Activated CD8-positive, alpha-beta T cell treated with anti-CD3 and anti-CD28 coated beads for 36 hours (primary cell): ENCODE results near the gene RIN1. TPM values are rescaled to one million over a fixed set of nuclear protein-coding genes. Genes with fewer than 3 reads are reported as not detected.

Experiments used
- ATAC-seq: fragments of 200-7000 bp; cut with Tn5 transposase; one replicate; pipeline ENCODE4 v1.10.0; 2021; ENCODE audit warnings: mild to moderate bottlenecking, moderate library complexity
- CTCF ChIA-PET: fragments of 350-600 bp; sonication (Branson Sonifier 250); formaldehyde crosslinking; loops from one replicate; lab custom pipeline; 2021; ENCODE audit warnings: antibody characterized with exemption; lab: Charles Lee
- POLR2A ChIA-PET: fragments of 350-600 bp; sonication (Branson Sonifier 250); formaldehyde crosslinking; loops from one replicate; lab custom pipeline; 2021; ENCODE audit warnings: antibody characterized with exemption; lab: Charles Lee
- DNase-seq: peaks from one replicate; pipeline ENCODE4 v3.0.0-alpha.2; 2020
- H3K27ac Mint-ChIP-seq: one replicate; pipeline ENCODE4 v1.8.0; 2021; ENCODE audit warnings: mild to moderate bottlenecking, mixed read lengths
- H3K27me3 Mint-ChIP-seq: one replicate; pipeline ENCODE4 v1.8.0; 2021; ENCODE audit warnings: mixed read lengths
- H3K36me3 Mint-ChIP-seq: one replicate; pipeline ENCODE4 v1.8.0; 2021; ENCODE audit warnings: low read depth, mixed read lengths
- H3K4me1 Mint-ChIP-seq: one replicate; pipeline ENCODE4 v1.8.0; 2021; ENCODE audit warnings: low read depth, mixed read lengths
- H3K4me3 Mint-ChIP-seq: one replicate; pipeline ENCODE4 v1.8.0; 2021; ENCODE audit warnings: mild to moderate bottlenecking, moderate library complexity, mixed read lengths
- H3K9me3 Mint-ChIP-seq: one replicate; pipeline ENCODE4 v1.8.0; 2021; ENCODE audit warnings: mixed read lengths
- intact Hi-C: fragments of 100-400 bp; cut with micrococcal nuclease; formaldehyde crosslinking; loops from one replicate; pipeline ENCODE4 v1.10.0; 2022
- total RNA-seq, 2 experiments: library from RNA; stranded (reverse); gene quantifications; one replicate each; pipeline ENCODE4 v1.2.3, GENCODE V29; 2021
- TF ChIP-seq, protein P1 (sequence below): fragments of 200-600 bp; IDR thresholded peaks from one replicate; pipeline ENCODE4 v1.8.0; 2022; ENCODE audit warnings: antibody characterized with exemption, mild to moderate bottlenecking

The RIN1 gene
- total RNA-seq, 2 experiments from 2014 or later, result 1.1 to 1.6 TPM

DNA sequence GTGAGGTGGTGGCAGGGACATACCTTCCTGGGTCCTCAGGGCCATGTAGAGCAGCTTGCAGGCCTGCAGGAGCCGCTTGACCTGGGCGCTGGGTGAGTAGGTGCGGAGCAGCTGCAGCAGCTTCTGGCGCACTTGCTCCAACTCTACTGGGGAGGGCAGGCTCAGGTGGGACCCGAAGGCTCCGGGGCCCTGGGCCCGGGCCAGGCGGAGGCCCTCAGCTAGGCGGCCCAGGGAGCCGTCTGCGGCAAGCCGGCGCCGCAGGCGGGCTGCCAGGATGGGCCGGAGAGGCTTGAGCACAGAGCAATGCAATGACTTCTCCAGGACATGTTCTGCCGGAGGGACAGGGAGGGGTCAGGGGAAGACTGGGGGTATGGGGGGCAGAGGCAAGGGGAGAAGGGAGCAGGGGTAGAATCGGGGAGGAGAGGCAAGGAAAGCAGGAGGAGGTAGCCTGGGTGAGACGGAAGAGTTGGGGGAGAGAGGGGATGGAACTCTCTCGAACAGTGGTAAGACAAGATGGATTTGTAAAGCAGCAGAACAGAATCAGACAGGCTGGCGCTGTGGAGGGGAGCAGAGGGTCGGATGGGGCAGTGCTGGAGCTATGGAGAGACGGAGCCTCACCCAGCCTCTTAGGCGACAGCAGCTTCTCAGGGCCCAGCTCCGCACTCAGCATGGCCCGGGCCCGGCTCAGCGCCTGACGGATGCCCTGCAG is 2.2 kb downstream of the RIN1 start:
- Mint-ChIP-seq H3K4me1 (peaks cover 33% of the 10 kb centered on the region), H3K9me3 (no peaks in the 10 kb centered on the region), H3K4me3 (no peak overlapping the region), H3K36me3 (peaks cover 21% of the 10 kb centered on the region), H3K27me3 (no peaks in the 10 kb centered on the region), H3K27ac (no peak overlapping the region)
- POLR2A ChIA-PET, result interaction anchor here (1.4 to 4.7 kb wide), 3 partner anchors 11 to 45 kb away, joined by 3 to 38 read pairs (median 22); partner anchors contain the start of genes BRMS1, CD248 and YIF1A
- TF ChIP-seq, protein P1, sequence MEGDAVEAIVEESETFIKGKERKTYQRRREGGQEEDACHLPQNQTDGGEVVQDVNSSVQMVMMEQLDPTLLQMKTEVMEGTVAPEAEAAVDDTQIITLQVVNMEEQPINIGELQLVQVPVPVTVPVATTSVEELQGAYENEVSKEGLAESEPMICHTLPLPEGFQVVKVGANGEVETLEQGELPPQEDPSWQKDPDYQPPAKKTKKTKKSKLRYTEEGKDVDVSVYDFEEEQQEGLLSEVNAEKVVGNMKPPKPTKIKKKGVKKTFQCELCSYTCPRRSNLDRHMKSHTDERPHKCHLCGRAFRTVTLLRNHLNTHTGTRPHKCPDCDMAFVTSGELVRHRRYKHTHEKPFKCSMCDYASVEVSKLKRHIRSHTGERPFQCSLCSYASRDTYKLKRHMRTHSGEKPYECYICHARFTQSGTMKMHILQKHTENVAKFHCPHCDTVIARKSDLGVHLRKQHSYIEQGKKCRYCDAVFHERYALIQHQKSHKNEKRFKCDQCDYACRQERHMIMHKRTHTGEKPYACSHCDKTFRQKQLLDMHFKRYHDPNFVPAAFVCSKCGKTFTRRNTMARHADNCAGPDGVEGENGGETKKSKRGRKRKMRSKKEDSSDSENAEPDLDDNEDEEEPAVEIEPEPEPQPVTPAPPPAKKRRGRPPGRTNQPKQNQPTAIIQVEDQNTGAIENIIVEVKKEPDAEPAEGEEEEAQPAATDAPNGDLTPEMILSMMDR, result no peak
- DNase-seq, result no peak
- intact Hi-C loops, result no loop called here
- CTCF ChIA-PET, result interaction anchor here (0.7 to 8.7 kb wide), 4 partner anchors 20 to 87 kb away, joined by 3 to 133 read pairs (median 4); partner anchors contain the start of genes CD248 and NPAS4
- no peak for ATAC-seq

DNA sequence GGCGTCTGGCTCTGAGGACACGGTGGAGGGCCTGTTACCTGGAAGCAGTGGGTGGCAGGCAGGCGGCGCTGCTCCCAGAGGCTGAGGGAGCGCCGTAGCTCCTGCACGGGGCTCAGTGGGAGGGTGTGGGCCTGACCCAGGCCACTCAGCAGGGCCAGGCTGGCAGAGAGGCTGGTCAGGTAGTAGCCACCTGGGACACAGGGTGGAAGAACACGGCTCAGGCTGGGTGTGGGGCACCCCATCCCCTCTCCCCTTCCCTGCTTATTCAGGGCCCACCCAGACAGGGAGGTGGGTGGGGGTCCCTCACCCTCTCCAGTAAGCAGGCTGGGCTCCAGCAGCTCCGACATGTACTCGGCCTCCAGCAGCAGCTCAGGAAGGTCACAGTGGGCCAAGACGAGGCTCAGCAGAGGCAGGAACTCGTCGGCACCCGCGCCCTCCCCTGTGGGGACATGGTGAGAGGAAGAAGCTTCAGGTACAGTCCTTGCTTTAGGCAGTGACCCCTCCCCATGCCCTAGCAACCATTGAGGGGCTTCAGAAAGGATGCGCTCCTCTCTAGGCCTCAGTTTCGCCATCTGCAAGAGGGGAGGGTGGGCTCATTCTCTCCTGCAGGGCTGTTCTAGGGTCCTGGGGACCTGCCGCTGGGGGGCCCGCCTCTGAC is 2.9 kb downstream of the RIN1 start:
- Mint-ChIP-seq H3K27me3 (no peaks in the 10 kb centered on the region), H3K9me3 (no peaks in the 10 kb centered on the region), H3K27ac (no peak overlapping the region), H3K4me3 (no peak overlapping the region), H3K4me1 (peaks cover 33% of the 10 kb centered on the region), H3K36me3 (peaks cover 14% of the 10 kb centered on the region)
- TF ChIP-seq, protein P1, result no peak
- intact Hi-C loops, result no loop called here
- CTCF ChIA-PET, result interaction anchor here (8.7 kb wide), 1 partner anchor 19 kb away, joined by 133 read pairs; the partner anchor contains the start of gene CD248
- DNase-seq, result no peak
- ATAC-seq, result no peak
- POLR2A ChIA-PET, result interaction anchor here (1.5 to 4.7 kb wide), 3 partner anchors 12 to 18 kb away, joined by 3 to 38 read pairs (median 9); partner anchors contain the start of genes BRMS1 and CD248

DNA sequence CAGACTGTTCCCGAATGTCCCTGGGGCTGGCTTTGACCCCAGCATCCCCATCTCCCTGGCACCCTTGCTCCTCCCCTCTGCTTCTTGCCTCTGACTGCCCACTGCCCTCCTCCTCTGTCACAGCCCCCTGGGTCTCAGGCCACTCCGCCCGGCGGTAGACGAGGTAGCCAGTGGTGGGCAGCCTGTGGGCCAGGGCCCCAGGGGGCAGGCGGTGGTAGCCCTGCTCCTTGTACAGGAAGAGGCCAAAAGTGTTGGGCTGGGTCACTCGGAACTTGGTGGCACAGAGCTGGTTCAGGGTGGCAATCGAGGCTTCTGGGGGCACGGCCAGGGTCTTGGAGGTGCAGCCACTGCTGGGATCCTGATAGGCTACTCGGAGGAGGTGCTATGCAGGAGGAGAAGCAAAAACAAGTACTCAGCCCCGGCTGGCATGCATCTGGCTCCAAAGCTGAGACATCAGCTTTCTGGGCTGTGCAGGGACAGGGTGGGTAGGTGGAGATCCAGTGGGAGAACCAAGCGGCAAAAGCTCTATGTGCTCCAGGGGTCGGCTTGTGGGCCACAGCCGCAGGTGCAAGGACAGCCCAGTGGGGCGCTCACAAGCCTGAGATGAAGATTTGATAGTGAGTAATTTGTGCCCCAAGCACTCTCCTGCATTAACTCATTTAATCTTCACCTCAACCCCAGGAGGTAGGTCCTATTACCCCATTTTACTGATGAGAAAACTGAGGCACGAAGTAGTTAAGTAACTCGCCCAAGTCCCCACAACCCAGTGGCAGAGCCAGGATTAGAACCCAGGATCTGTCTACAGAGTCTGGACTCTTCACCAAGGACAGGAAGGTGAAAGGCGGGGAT is 3.6 kb downstream of the RIN1 start:
- Mint-ChIP-seq H3K27me3 (no peaks in the 10 kb centered on the region), H3K27ac (no peak overlapping the region), H3K4me3 (no peak overlapping the region), H3K36me3 (peaks cover 10% of the 10 kb centered on the region), H3K4me1 (peaks cover 35% of the 10 kb centered on the region), H3K9me3 (no peaks in the 10 kb centered on the region)
- TF ChIP-seq, protein P1, result no peak
- intact Hi-C loops, result no loop called here
- CTCF ChIA-PET, result interaction anchor here (1.4 to 8.7 kb wide), 2 partner anchors 19 to 44 kb away, joined by 3 to 133 read pairs; partner anchors contain the start of genes CD248 and YIF1A
- POLR2A ChIA-PET, result interaction anchor here (1.0 to 4.7 kb wide), 4 partner anchors 13 to 17 kb away, joined by 3 to 38 read pairs (median 6); partner anchors contain the start of genes BRMS1 and CD248
- no peak for ATAC-seq
- no peak for DNase-seq

DNA sequence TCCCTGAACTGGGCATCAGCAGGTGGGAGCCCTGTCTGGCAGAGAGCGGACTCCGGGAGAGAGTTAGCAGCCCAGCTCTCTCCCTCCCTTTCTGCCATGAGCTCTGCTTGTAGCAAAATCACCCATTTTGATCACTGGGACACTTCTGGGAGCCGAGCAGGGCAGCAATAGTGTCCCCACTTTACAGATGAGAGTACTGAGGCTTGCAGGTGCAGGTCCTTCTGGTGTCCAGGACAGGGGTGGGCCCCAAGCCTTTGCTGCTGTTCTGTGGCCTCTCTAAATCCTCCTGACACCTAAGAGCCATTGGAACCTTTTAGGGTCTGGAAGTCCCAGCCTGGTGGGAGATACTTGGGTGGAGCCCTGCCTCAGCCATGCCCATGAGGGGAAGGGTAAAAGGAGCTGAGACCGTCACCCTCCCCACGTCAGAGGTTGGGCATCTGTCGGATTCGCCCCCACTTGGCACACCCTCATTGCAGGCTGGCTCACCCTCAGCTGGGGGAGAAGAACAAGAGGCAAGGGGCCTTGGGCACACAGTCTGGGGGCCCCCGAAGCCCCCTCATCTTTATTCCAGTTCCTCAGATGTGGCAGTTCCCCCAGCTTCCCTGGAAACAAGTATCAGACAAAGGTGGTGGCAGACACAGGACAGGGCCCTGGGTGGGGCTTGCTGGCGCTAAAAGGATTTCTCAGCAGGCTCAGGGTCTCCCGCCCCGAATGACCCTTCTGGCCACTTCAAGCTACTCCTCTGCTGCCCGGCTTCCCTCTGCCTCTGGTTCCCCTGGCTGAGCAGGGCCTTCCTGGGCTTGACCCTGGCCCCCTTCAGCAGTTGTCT is 4.5 kb downstream of the RIN1 start:
- no peak for DNase-seq
- intact Hi-C loops, result no loop called here
- no peak for ATAC-seq
- H3K9me3 Mint-ChIP-seq, result no peaks in the 10 kb centered on the region
- peaks cover 34% of the 10 kb centered on the region for H3K4me1 Mint-ChIP-seq
- H3K27ac Mint-ChIP-seq, result no peak overlapping the region
- ChIA-PET CTCF (interaction anchor here (0.9 to 8.7 kb wide), 3 partner anchors 18 to 54 kb away, joined by 3 to 133 read pairs (median 3); partner anchors contain the start of genes CD248 and YIF1A), POLR2A (interaction anchor here (1.0 to 1.8 kb wide), 4 partner anchors 13 to 20 kb away, joined by 3 to 9 read pairs (median 3); partner anchors contain the start of gene BRMS1)
- no peak overlapping the region for H3K4me3 Mint-ChIP-seq
- TF ChIP-seq, protein P1, result no peak
- H3K27me3 Mint-ChIP-seq, result no peaks in the 10 kb centered on the region
- H3K36me3 Mint-ChIP-seq, result peaks cover 1% of the 10 kb centered on the region
